Fibroblast of gingiva (primary cell): ENCODE data around the gene UMODL1.

Source experiments
- DNase-seq: peaks from one replicate; pipeline ENCODE4 v3.0.0-alpha.2; 2011; ENCODE audit warnings: low read depth

The UMODL1 gene

GRCh38 chr21:42039911-42040351, 31.2 kb upstream of the UMODL1 start:
- DNase-seq: no peak

GRCh38 chr21:42040411-42041180, 30.5 kb upstream of the UMODL1 start:
- peak; percentile 96 for DNase-seq

GRCh38 chr21:42041246-42041645, 29.9 kb upstream of the UMODL1 start:
- no peak for DNase-seq

- no peak for DNase-seq
Measured at GRCh38 chr21:42041711-42042110, 29.4 kb upstream of the UMODL1 start.

GRCh38 chr21:42042651-42043050, 28.5 kb upstream of the UMODL1 start:
- DNase-seq: no peak

- no peak for DNase-seq
Measured at GRCh38 chr21:42043201-42043895, 27.8 kb upstream of the UMODL1 start.

- no peak for DNase-seq
Measured at GRCh38 chr21:42043961-42044360, 27.2 kb upstream of the UMODL1 start.

GRCh38 chr21:42044871-42045495, 26.1 kb upstream of the UMODL1 start:
- DNase-seq: no peak

GRCh38 chr21:42047821-42048613, 23.1 kb upstream of the UMODL1 start:
- peak; percentile 78 for DNase-seq

- no peak for DNase-seq
Measured at GRCh38 chr21:42048870-42049577, 22.1 kb upstream of the UMODL1 start.

- no peak for DNase-seq
Measured at GRCh38 chr21:42049578-42050430, 21.3 kb upstream of the UMODL1 start.

GRCh38 chr21:42051788-42052187, 19.3 kb upstream of the UMODL1 start:
- no peak for DNase-seq

- no peak for DNase-seq
Measured at GRCh38 chr21:42055425-42055824, 15.7 kb upstream of the UMODL1 start.

- DNase-seq: no peak
Measured at GRCh38 chr21:42056468-42056867, 14.6 kb upstream of the UMODL1 start.

GRCh38 chr21:42056996-42057689, 14.0 kb upstream of the UMODL1 start:
- peak; percentile 98 for DNase-seq

- no peak for DNase-seq
Measured at GRCh38 chr21:42057851-42058437, 13.2 kb upstream of the UMODL1 start.

- DNase-seq: no peak
Measured at GRCh38 chr21:42058631-42059111, 12.4 kb upstream of the UMODL1 start.

- DNase-seq: no peak
Measured at GRCh38 chr21:42059141-42059540, 12.0 kb upstream of the UMODL1 start.

GRCh38 chr21:42059721-42060120, 11.4 kb upstream of the UMODL1 start:
- DNase-seq: no peak
